SK-N-SH (cell line): ENCODE measurements around the gene FBXO47.

Source experiments
- CHD2 ChIP-seq: fragments of 150-350 bp; IDR thresholded peaks from 2 replicates; pipeline ENCODE4 v1.6.1; 2018; ENCODE audit warnings: low read length; ENCODE audit not compliant: partially characterized antibody
- FOXJ3 ChIP-seq: sonication (generic); formaldehyde crosslinking; IDR thresholded peaks from 2 replicates; pipeline ENCODE4 v1.5.1; 2020; ENCODE audit warnings: mild to moderate bottlenecking, missing genetic modification reagents
- GABPA ChIP-seq: IDR thresholded peaks from 2 replicates; pipeline ENCODE4 v1.4.0; 2012; ENCODE audit warnings: low read depth, mild to moderate bottlenecking
- RAD21 ChIP-seq: IDR thresholded peaks from 2 replicates; pipeline ENCODE4 v1.6.1; 2012; ENCODE audit warnings: mild to moderate bottlenecking, low read length
- YY1 ChIP-seq: IDR thresholded peaks from 2 replicates; pipeline ENCODE4 v1.4.0; 2012; ENCODE audit warnings: low read depth, mild to moderate bottlenecking
- TF ChIP-seq, protein P1 (sequence below): fragments of 200-600 bp; sonication (generic); IDR thresholded peaks from 2 replicates; pipeline ENCODE4 v1.6.1; 2017; ENCODE audit warnings: antibody characterized with exemption, mild to moderate bottlenecking, moderate library complexity
- TF ChIP-seq, protein P2 (sequence below): IDR thresholded peaks from 2 replicates; pipeline ENCODE4 v1.4.0; 2012; ENCODE audit warnings: low read depth

DNA sequence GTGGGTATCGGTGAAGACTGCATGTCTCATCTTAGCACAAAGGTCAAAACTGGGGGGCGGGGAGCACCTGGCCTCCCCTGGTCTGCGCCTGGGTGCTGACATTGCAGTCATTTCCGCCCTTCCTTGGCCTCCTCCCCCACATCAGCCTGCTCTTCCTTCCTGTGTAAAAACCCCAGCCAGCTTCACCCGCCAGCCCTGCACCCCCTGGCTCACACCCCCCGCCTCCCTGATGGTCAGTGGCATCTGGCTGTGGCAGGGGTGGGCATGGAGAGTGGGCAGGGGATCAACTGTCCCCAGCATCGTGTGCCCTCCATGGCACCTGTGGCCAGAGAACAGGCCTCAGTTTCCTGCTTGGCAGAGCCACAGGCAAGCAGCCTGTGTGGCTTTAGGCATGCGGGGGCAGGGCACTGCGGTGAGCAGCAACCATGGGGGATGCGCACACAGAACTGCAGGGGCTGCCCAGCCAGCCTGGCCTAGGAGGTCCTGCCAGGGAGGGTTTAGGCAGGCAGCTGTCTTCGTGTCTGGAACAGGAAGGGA is 68.3 kb downstream of the FBXO47 start:
- TF ChIP-seq, protein P1, sequence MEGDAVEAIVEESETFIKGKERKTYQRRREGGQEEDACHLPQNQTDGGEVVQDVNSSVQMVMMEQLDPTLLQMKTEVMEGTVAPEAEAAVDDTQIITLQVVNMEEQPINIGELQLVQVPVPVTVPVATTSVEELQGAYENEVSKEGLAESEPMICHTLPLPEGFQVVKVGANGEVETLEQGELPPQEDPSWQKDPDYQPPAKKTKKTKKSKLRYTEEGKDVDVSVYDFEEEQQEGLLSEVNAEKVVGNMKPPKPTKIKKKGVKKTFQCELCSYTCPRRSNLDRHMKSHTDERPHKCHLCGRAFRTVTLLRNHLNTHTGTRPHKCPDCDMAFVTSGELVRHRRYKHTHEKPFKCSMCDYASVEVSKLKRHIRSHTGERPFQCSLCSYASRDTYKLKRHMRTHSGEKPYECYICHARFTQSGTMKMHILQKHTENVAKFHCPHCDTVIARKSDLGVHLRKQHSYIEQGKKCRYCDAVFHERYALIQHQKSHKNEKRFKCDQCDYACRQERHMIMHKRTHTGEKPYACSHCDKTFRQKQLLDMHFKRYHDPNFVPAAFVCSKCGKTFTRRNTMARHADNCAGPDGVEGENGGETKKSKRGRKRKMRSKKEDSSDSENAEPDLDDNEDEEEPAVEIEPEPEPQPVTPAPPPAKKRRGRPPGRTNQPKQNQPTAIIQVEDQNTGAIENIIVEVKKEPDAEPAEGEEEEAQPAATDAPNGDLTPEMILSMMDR, result no peak
- TF ChIP-seq, protein P2, sequence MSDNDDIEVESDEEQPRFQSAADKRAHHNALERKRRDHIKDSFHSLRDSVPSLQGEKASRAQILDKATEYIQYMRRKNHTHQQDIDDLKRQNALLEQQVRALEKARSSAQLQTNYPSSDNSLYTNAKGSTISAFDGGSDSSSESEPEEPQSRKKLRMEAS, result no peak
- TF ChIP-seq GABPA (no peak), RAD21 (no peak), FOXJ3 (CRISPR knock-in tag) (no peak), CHD2 (no peak), YY1 (no peak)
